ENCODE data around the gene AFP.

DNA sequence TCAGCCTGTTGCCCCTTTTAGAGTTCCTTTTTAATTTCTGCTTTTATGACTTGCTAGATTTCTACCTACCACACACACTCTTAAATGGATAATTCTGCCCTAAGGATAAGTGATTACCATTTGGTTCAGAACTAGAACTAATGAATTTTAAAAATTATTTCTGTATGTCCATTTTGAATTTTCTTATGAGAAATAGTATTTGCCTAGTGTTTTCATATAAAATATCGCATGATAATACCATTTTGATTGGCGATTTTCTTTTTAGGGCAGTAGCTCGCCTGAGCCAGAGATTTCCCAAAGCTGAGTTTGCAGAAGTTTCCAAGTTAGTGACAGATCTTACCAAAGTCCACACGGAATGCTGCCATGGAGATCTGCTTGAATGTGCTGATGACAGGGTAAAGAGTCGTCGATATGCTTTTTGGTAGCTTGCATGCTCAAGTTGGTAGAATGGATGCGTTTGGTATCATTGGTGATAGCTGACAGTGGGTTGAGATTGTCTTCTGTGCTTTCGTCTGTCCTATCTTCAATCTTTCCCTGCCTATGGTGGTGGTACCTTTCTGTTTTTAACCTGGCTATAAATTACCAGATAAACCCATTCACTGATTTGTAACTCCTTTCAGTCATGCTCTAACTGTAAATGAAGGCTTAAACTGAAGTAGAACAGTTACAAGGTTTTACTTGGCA, 24.1 kb upstream of the AFP start:
- TF ChIP-seq, protein P1, sequence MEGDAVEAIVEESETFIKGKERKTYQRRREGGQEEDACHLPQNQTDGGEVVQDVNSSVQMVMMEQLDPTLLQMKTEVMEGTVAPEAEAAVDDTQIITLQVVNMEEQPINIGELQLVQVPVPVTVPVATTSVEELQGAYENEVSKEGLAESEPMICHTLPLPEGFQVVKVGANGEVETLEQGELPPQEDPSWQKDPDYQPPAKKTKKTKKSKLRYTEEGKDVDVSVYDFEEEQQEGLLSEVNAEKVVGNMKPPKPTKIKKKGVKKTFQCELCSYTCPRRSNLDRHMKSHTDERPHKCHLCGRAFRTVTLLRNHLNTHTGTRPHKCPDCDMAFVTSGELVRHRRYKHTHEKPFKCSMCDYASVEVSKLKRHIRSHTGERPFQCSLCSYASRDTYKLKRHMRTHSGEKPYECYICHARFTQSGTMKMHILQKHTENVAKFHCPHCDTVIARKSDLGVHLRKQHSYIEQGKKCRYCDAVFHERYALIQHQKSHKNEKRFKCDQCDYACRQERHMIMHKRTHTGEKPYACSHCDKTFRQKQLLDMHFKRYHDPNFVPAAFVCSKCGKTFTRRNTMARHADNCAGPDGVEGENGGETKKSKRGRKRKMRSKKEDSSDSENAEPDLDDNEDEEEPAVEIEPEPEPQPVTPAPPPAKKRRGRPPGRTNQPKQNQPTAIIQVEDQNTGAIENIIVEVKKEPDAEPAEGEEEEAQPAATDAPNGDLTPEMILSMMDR (IDR thresholded peaks at IDR 0.05; ENCODE audit: low read depth, low read length) = no peak
- TF ChIP-seq MYC (IDR thresholded peaks at IDR 0.05; ENCODE audit: low read depth, low read length) = no peak
- no peak for TF ChIP-seq POLR2A (IDR thresholded peaks at IDR 0.05; ENCODE audit: extremely low read depth, insufficient read length)

All from NB4 (cell line).